Bronchial epithelial cell (primary cell): ENCODE data around the gene CDK6. TPM values are rescaled to one million over a fixed set of nuclear protein-coding genes. Genes with fewer than 3 reads are reported as not detected.

Source experiments
- DNase-seq: peaks from one replicate; pipeline ENCODE4 v3.0.0-alpha.2; 2010; ENCODE audit warnings: low read depth
- FAIRE-seq: peaks from 2 replicates; lab custom pipeline; 2011; peaks lifted over from hg19 to GRCh38; lab: Jason Lieb, UNC
- H3K27me3 ChIP-seq: 2 replicates; pipeline ENCODE4 v1.5.1; 2011; ENCODE audit warnings: low read length; ENCODE audit not compliant: control insufficient read depth, insufficient read depth
- H3K36me3 ChIP-seq: 2 replicates; pipeline ENCODE4 v1.5.1; 2011; ENCODE audit warnings: low read length; ENCODE audit not compliant: control insufficient read depth, insufficient read depth
- H3K4me3 ChIP-seq: 2 replicates; pipeline ENCODE4 v1.5.1; 2011; ENCODE audit warnings: mild to moderate bottlenecking, low read depth, low read length, control low read depth
- total RNA-seq: library from RNA; depleted of rRNA; stranded (reverse); fragments of >200 nt; gene quantifications from 2 replicates; pipeline ENCODE4 v1.2.1, GENCODE V29; 2014
- TF ChIP-seq, protein P1 (sequence below): IDR thresholded peaks from 2 replicates; pipeline ENCODE4 v1.5.1; 2011; ENCODE audit warnings: mild to moderate bottlenecking, moderate library complexity, low read length, control low read depth, inconsistent platforms; ENCODE audit not compliant: insufficient read depth, severe bottlenecking

CDK6 gene
- total RNA-seq, 1 donor from 2014 or later: 52.9 TPM

DNA sequence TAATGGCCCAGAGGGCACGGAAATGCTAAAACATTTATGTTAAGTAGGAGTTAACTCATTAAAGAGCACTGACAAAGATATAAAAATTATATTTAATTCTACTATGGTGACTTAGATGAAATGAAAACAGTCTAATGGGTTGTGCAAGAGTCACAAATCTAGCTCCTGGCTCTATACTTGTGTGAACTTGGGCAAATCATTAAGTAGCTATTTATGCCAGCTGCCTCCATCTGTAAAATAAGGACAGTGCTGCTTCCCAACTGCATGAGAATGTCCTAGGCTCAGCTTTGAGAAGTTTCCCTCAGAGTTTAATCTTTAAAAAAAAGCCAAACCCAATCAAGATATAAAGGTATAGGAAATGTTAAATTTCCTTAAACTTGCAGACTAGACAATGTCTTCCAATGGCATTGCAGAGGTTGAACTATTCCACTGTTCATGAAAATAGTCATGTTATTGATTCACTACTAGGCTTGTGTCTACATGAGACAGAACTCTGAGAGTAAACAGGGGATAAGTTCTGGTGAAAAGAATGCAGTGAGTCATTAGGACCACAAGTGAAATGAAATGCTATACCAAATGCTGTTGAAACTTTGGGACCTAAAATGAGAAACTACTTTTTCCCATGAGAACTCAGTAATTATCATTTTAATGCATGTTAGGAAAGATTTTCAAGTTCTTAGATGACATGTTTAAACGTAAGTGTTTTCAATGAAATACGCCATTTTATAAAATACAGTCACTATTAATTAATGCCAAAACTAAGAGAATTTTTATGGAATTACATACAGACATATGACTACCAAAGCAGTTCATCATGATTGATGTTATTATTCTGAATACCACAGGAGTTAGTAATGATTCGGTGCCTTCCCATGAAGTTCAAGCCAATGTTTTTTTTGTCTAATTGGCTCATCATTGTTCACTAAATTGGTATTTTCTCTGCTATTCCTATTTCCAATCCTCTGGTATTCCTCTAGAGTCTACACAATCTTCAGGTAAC, 84.2 kb downstream of the CDK6 start:
- Histone ChIP-seq H3K27me3 (no peaks in the 10 kb centered on the region), H3K4me3 (no peak overlapping the region), H3K36me3 (no peaks in the 10 kb centered on the region)
- DNase-seq: peak; percentile 98
- TF ChIP-seq, protein P1, sequence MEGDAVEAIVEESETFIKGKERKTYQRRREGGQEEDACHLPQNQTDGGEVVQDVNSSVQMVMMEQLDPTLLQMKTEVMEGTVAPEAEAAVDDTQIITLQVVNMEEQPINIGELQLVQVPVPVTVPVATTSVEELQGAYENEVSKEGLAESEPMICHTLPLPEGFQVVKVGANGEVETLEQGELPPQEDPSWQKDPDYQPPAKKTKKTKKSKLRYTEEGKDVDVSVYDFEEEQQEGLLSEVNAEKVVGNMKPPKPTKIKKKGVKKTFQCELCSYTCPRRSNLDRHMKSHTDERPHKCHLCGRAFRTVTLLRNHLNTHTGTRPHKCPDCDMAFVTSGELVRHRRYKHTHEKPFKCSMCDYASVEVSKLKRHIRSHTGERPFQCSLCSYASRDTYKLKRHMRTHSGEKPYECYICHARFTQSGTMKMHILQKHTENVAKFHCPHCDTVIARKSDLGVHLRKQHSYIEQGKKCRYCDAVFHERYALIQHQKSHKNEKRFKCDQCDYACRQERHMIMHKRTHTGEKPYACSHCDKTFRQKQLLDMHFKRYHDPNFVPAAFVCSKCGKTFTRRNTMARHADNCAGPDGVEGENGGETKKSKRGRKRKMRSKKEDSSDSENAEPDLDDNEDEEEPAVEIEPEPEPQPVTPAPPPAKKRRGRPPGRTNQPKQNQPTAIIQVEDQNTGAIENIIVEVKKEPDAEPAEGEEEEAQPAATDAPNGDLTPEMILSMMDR: no peak
- no peak for FAIRE-seq

GRCh38 chr7:92750946-92751345, 85.4 kb downstream of the CDK6 start:
- TF ChIP-seq, protein P1: no peak
- Histone ChIP-seq H3K4me3 (no peak overlapping the region), H3K27me3 (no peaks in the 10 kb centered on the region), H3K36me3 (no peaks in the 10 kb centered on the region)
- no peak for FAIRE-seq
- no peak for DNase-seq

GRCh38 chr7:92750447-92750839, 85.9 kb downstream of the CDK6 start:
- FAIRE-seq (no peak), DNase-seq (no peak)
- Histone ChIP-seq H3K27me3 (no peaks in the 10 kb centered on the region), H3K4me3 (no peak overlapping the region), H3K36me3 (no peaks in the 10 kb centered on the region)
- TF ChIP-seq, protein P1: no peak

- Histone ChIP-seq H3K36me3 (no peaks in the 10 kb centered on the region), H3K27me3 (no peaks in the 10 kb centered on the region), H3K4me3 (no peak overlapping the region)
- DNase-seq: no peak
- FAIRE-seq: no peak
- TF ChIP-seq, protein P1: no peak
Measured at GRCh38 chr7:92749832-92750446, 86.4 kb downstream of the CDK6 start.

GRCh38 chr7:92749327-92749755, 87.0 kb downstream of the CDK6 start:
- Histone ChIP-seq H3K4me3 (no peak overlapping the region), H3K36me3 (no peaks in the 10 kb centered on the region), H3K27me3 (no peaks in the 10 kb centered on the region)
- TF ChIP-seq, protein P1: no peak
- DNase-seq: no peak
- FAIRE-seq: no peak
